ENCODE measurements around the gene RTCB. TPM values are rescaled to one million over a fixed set of nuclear protein-coding genes. Genes with fewer than 3 reads are reported as not detected.
A peak's percentile ranks its signal among the peaks of the same experiment; 100 is the strongest.

The RTCB gene
- total and polyA plus RNA-seq, 2 experiments from 2014 or later, result 52.5 to 99.0 TPM

DNA sequence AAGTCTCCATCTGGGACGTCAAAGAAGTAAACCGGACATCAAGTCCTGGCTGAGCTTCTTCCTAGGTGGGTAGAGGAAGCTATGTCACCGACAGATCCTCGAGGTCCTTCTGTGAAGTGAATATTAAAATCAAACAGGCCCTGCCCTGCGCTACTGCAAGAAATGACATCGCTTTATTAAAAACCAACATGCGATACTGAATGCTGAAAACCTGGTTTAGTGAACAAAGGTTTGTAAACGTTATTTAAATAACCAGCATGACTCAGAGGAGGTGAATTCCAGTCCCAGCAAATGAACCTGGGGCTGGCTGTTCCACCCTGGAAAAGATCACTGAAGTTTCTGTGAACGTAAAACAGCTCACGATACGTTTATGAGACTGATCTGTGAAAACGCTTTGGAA, 645 bp downstream of the RTCB start (continued):
- TF ChIP-seq, protein P1, sequence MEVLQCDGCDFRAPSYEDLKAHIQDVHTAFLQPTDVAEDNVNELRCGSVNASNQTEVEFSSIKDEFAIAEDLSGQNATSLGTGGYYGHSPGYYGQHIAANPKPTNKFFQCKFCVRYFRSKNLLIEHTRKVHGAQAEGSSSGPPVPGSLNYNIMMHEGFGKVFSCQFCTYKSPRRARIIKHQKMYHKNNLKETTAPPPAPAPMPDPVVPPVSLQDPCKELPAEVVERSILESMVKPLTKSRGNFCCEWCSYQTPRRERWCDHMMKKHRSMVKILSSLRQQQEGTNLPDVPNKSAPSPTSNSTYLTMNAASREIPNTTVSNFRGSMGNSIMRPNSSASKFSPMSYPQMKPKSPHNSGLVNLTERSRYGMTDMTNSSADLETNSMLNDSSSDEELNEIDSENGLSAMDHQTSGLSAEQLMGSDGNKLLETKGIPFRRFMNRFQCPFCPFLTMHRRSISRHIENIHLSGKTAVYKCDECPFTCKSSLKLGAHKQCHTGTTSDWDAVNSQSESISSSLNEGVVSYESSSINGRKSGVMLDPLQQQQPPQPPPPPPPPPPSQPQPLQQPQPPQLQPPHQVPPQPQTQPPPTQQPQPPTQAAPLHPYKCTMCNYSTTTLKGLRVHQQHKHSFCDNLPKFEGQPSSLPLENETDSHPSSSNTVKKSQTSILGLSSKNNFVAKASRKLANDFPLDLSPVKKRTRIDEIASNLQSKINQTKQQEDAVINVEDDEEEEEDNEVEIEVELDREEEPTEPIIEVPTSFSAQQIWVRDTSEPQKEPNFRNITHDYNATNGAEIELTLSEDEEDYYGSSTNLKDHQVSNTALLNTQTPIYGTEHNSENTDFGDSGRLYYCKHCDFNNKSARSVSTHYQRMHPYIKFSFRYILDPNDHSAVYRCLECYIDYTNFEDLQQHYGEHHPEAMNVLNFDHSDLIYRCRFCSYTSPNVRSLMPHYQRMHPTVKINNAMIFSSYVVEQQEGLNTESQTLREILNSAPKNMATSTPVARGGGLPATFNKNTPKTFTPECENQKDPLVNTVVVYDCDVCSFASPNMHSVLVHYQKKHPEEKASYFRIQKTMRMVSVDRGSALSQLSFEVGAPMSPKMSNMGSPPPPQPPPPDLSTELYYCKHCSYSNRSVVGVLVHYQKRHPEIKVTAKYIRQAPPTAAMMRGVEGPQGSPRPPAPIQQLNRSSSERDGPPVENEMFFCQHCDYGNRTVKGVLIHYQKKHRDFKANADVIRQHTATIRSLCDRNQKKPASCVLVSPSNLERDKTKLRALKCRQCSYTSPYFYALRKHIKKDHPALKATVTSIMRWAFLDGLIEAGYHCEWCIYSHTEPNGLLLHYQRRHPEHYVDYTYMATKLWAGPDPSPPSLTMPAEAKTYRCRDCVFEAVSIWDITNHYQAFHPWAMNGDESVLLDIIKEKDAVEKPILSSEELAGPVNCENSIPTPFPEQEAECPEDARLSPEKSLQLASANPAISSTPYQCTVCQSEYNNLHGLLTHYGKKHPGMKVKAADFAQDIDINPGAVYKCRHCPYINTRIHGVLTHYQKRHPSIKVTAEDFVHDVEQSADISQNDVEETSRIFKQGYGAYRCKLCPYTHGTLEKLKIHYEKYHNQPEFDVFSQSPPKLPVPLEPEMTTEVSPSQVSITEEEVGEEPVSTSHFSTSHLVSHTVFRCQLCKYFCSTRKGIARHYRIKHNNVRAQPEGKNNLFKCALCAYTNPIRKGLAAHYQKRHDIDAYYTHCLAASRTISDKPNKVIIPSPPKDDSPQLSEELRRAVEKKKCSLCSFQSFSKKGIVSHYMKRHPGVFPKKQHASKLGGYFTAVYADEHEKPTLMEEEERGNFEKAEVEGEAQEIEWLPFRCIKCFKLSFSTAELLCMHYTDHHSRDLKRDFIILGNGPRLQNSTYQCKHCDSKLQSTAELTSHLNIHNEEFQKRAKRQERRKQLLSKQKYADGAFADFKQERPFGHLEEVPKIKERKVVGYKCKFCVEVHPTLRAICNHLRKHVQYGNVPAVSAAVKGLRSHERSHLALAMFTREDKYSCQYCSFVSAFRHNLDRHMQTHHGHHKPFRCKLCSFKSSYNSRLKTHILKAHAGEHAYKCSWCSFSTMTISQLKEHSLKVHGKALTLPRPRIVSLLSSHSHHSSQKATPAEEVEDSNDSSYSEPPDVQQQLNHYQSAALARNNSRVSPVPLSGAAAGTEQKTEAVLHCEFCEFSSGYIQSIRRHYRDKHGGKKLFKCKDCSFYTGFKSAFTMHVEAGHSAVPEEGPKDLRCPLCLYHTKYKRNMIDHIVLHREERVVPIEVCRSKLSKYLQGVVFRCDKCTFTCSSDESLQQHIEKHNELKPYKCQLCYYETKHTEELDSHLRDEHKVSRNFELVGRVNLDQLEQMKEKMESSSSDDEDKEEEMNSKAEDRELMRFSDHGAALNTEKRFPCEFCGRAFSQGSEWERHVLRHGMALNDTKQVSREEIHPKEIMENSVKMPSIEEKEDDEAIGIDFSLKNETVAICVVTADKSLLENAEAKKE (CRISPR knock-in tag; IDR thresholded peaks at IDR 0.05), result no peak
- no peak for TF ChIP-seq EZH2phosphoT487 (IDR thresholded peaks at IDR 0.05; ENCODE audit: unreplicated experiment)
- TF ChIP-seq CTCF (conservative IDR thresholded peaks at IDR 0.05; ENCODE audit: low read depth in 2 of 2), result no peak
- no peak for TF ChIP-seq CREB1 (CRISPR knock-in tag; IDR thresholded peaks at IDR 0.05; ENCODE audit: low read depth)
- no peak for TF ChIP-seq ZNF331 (CRISPR knock-in tag; IDR thresholded peaks at IDR 0.05; ENCODE audit: low read depth)
- no peak for TF ChIP-seq NANOG (IDR thresholded peaks at IDR 0.05; ENCODE audit: borderline replicate concordance)

- H3K79me2 ChIP-seq (replicated peaks; ENCODE audit: insufficient read depth), result peaks cover 39% of the 10 kb centered on the region
- H2AFZ ChIP-seq, result no peak overlapping the region
- H3K4me2 ChIP-seq, result peak overlapping the region; percentile 78
- Mint-ChIP-seq H3K4me3 (peak overlapping the region; percentile 96), H3K36me3 (ENCODE audit: low read depth) (peaks cover 35% of the 10 kb centered on the region), H3K27me3 (ENCODE audit: insufficient read depth, low read depth, poor library complexity) (peaks cover 3% of the 10 kb centered on the region), H3K27ac (no peak overlapping the region), H3K9me3 (no peaks in the 10 kb centered on the region; the same call in 2 of the 3 replicates), H3K4me1 (peaks cover 17% of the 10 kb centered on the region)
- peaks cover 30% of the 10 kb centered on the region for H3K36me3 ChIP-seq (ENCODE audit: insufficient read depth)
- no peak for ATAC-seq
- no peak overlapping the region for H3K27ac ChIP-seq (ENCODE audit: low read depth)
- H3K27me3 ChIP-seq (ENCODE audit: insufficient read depth), result no peaks in the 10 kb centered on the region
- no peak for DNase-seq (ENCODE audit: low spot score)
- no peaks in the 10 kb centered on the region for H3K9me2 ChIP-seq (ENCODE audit: insufficient read depth)
- H3K4me1 ChIP-seq (ENCODE audit: insufficient read depth), result peaks cover 6% of the 10 kb centered on the region; the same call in 1 of the 2 replicates
- H3K4me3 ChIP-seq, result peak overlapping the region; percentile 73
- TF ChIP-seq, protein P2, sequence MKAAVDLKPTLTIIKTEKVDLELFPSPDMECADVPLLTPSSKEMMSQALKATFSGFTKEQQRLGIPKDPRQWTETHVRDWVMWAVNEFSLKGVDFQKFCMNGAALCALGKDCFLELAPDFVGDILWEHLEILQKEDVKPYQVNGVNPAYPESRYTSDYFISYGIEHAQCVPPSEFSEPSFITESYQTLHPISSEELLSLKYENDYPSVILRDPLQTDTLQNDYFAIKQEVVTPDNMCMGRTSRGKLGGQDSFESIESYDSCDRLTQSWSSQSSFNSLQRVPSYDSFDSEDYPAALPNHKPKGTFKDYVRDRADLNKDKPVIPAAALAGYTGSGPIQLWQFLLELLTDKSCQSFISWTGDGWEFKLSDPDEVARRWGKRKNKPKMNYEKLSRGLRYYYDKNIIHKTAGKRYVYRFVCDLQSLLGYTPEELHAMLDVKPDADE (IDR thresholded peaks at IDR 0.05), result no peak
- no peak for TF ChIP-seq JUNB (IDR thresholded peaks at IDR 0.05; ENCODE audit: unreplicated experiment)
- peaks cover 15% of the 10 kb centered on the region; the same call in 1 of the 2 replicates for H4K20me1 ChIP-seq (replicated peaks; ENCODE audit: insufficient read depth)
- H3F3A ChIP-seq (replicated peaks; ENCODE audit: low read depth), result no peaks in the 10 kb centered on the region
Observed at GRCh38 chr22:32410459-32410858, 1.6 kb downstream of the RTCB start.
